Measurements from ENCODE around the gene EPAS1. TPM values are rescaled to one million over a fixed set of nuclear protein-coding genes. Genes with fewer than 3 reads are reported as not detected.

EPAS1 gene
- total RNA-seq, 2 donors from 2014 or later, result 517 to 667 TPM

GRCh38 chr2:46430413-46430812, 133.2 kb downstream of the EPAS1 start:
- no peak overlapping the region for H3K27ac ChIP-seq
- H3K36me3 ChIP-seq, result no peaks in the 10 kb centered on the region
- no peaks in the 10 kb centered on the region for H3K9me3 ChIP-seq
- H3K4me3 ChIP-seq, result no peak overlapping the region
- ATAC-seq (ENCODE audit: insufficient number of reproducible peaks, low FRiP score, low read depth) (no peak), DNase-seq (ENCODE audit: low spot score) (no peak)
- no peaks in the 10 kb centered on the region for H3K4me1 ChIP-seq (ENCODE audit: control insufficient read depth in 1 of 2, low read depth in 2 of 2)
- H3K27me3 ChIP-seq (replicated peaks; ENCODE audit: insufficient read depth), result no peaks in the 10 kb centered on the region
- TF ChIP-seq, protein P1, sequence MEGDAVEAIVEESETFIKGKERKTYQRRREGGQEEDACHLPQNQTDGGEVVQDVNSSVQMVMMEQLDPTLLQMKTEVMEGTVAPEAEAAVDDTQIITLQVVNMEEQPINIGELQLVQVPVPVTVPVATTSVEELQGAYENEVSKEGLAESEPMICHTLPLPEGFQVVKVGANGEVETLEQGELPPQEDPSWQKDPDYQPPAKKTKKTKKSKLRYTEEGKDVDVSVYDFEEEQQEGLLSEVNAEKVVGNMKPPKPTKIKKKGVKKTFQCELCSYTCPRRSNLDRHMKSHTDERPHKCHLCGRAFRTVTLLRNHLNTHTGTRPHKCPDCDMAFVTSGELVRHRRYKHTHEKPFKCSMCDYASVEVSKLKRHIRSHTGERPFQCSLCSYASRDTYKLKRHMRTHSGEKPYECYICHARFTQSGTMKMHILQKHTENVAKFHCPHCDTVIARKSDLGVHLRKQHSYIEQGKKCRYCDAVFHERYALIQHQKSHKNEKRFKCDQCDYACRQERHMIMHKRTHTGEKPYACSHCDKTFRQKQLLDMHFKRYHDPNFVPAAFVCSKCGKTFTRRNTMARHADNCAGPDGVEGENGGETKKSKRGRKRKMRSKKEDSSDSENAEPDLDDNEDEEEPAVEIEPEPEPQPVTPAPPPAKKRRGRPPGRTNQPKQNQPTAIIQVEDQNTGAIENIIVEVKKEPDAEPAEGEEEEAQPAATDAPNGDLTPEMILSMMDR (IDR thresholded peaks at IDR 0.05), result no peak

- no peaks in the 10 kb centered on the region for H3K9me3 ChIP-seq
- H3K27ac ChIP-seq, result no peak overlapping the region
- no peak overlapping the region for H3K4me3 ChIP-seq
- TF ChIP-seq, protein P1 (IDR thresholded peaks at IDR 0.05), result no peak
- H3K27me3 ChIP-seq (replicated peaks; ENCODE audit: insufficient read depth), result no peaks in the 10 kb centered on the region
- ATAC-seq (ENCODE audit: insufficient number of reproducible peaks, low FRiP score, low read depth), result no peak
- no peaks in the 10 kb centered on the region for H3K4me1 ChIP-seq (ENCODE audit: control insufficient read depth in 1 of 2, low read depth in 2 of 2)
- no peaks in the 10 kb centered on the region for H3K36me3 ChIP-seq
- no peak for DNase-seq (ENCODE audit: low spot score)
Observed at GRCh38 chr2:46430992-46431391, 133.8 kb downstream of the EPAS1 start.

- DNase-seq (ENCODE audit: low spot score) (no peak), ATAC-seq (ENCODE audit: insufficient number of reproducible peaks, low FRiP score, low read depth) (no peak)
- Histone ChIP-seq H3K4me1 (ENCODE audit: control insufficient read depth in 1 of 2, low read depth in 2 of 2) (no peaks in the 10 kb centered on the region), H3K4me3 (no peak overlapping the region), H3K27me3 (replicated peaks; ENCODE audit: insufficient read depth) (no peaks in the 10 kb centered on the region), H3K27ac (no peak overlapping the region), H3K36me3 (no peaks in the 10 kb centered on the region), H3K9me3 (no peaks in the 10 kb centered on the region)
- TF ChIP-seq, protein P1 (IDR thresholded peaks at IDR 0.05), result no peak
Observed at GRCh38 chr2:46431481-46432235, 134.5 kb downstream of the EPAS1 start.

DNA sequence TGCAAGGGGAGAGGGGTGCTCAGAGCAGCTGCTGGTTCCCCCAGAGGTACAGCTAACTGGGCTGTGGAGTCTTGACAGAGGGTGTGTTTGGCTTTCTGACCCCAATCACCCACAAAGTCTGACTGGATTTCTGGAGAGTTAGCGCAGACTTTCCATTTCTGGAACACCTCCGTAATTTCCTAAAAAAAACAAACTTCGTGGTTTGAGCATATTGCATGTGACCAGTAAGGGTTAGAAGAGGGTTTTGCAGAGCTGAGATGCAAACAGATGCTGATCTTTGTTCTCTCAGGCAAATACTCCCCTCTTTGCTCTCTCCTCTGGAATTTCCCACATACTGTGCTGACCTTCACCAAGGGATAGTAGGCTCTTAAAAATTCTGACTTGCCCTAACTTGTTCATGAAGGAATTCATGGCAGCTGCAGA, 137.7 kb downstream of the EPAS1 start:
- no peaks in the 10 kb centered on the region for H3K4me1 ChIP-seq (ENCODE audit: control insufficient read depth in 1 of 2, low read depth in 2 of 2)
- H3K9me3 ChIP-seq, result no peaks in the 10 kb centered on the region
- TF ChIP-seq, protein P1 (IDR thresholded peaks at IDR 0.05), result no peak
- H3K27ac ChIP-seq, result no peak overlapping the region
- no peak overlapping the region for H3K4me3 ChIP-seq
- no peaks in the 10 kb centered on the region for H3K27me3 ChIP-seq (replicated peaks; ENCODE audit: insufficient read depth)
- DNase-seq (ENCODE audit: low spot score), result no peak
- no peak for ATAC-seq (ENCODE audit: insufficient number of reproducible peaks, low FRiP score, low read depth)
- H3K36me3 ChIP-seq, result no peaks in the 10 kb centered on the region

- Histone ChIP-seq H3K36me3 (no peaks in the 10 kb centered on the region), H3K27ac (no peak overlapping the region), H3K9me3 (no peaks in the 10 kb centered on the region), H3K27me3 (replicated peaks; ENCODE audit: insufficient read depth) (no peaks in the 10 kb centered on the region), H3K4me3 (no peak overlapping the region), H3K4me1 (ENCODE audit: control insufficient read depth in 1 of 2, low read depth in 2 of 2) (no peaks in the 10 kb centered on the region)
- DNase-seq (ENCODE audit: low spot score), result no peak
- TF ChIP-seq, protein P1 (IDR thresholded peaks at IDR 0.05), result no peak
- ATAC-seq (ENCODE audit: insufficient number of reproducible peaks, low FRiP score, low read depth), result no peak
Observed at GRCh38 chr2:46435353-46435752, 138.1 kb downstream of the EPAS1 start.

All from thoracic aorta (tissue), 2 donors.